ENCODE measurements around the gene EVI5L. TPM values are rescaled to one million over a fixed set of nuclear protein-coding genes. Genes with fewer than 3 reads are reported as not detected.

EVI5L gene
- total RNA-seq (1 to 10 TPM; 5.2 to 6.0 TPM), total RNA-seq (3.9 to 25.0 (median 14.5) reads per million in 172 experiments)
- 7.0 TPM for polyA plus RNA-seq (2013, experiment 1 of 2)
- polyA plus RNA-seq (2013, experiment 2 of 2): 7.3 TPM

GRCh38 chr19:7829561-7830271 lies at the start of gene EVI5L:
Gene EVI5L (plus strand): TSS chr19:7830218. CDS start chr19:7846543, 16,325 bp downstream.
- H3K4me3 Mint-ChIP-seq: peak within 1 kb of the TSS; percentile 89
- no peaks in the 10 kb centered on the region for H3K27me3 Mint-ChIP-seq
- DNase-seq: peak; percentile 99 to 100 (median 100)
- H3K36me3 Mint-ChIP-seq (ENCODE audit: low read depth): no peaks in the 10 kb centered on the region
- CTCF ChIA-PET: interaction anchor here (1.2 to 1.8 kb wide), 2 partner anchors 40 to 115 kb away, joined by 4 to 6 read pairs; no protein-coding TSS in a partner anchor
- no peaks in the 10 kb centered on the region for H3K27me3 ChIP-seq (ENCODE audit: control insufficient read depth in 1 of 2, insufficient read depth in 2 of 2, low read length in 2 of 2)
- H3K4me3 ChIP-seq (ENCODE audit: low read length): peak within 1 kb of the TSS; percentile 55
- no peaks in the 10 kb centered on the region for H3K36me3 ChIP-seq (ENCODE audit: insufficient read depth, low read length)
- intact Hi-C loops (cut with DNase I, micrococcal nuclease): loop anchor here (1.0 to 2.0 kb wide), 2 partner anchors 39 to 177 kb away; no protein-coding TSS in a partner anchor
- no peaks in the 10 kb centered on the region for H3K9me3 Mint-ChIP-seq
- peak within 1 kb of the TSS; percentile 64 for H3K27ac Mint-ChIP-seq
- H3K4me1 Mint-ChIP-seq (ENCODE audit: low read depth): peaks cover 11% of the 10 kb centered on the region
- peak within 1 kb of the TSS in 1 of 2 donors; percentile 45 for H3K27ac ChIP-seq (ENCODE audit: low read depth in 1 of 2, low read length in 2 of 2)
- no peak for TF ChIP-seq CTCF (IDR thresholded peaks at IDR 0.05)
- peaks cover 30% of the 10 kb centered on the region for H3K4me1 ChIP-seq (ENCODE audit: insufficient read depth, low read length)
- ATAC-seq (ENCODE audit: poor library complexity): peak; percentile 82
- POLR2A ChIA-PET: no interaction called here
- H3K9me3 ChIP-seq (ENCODE audit: control insufficient read depth in 1 of 2, insufficient read depth in 1 of 2, low read length in 2 of 2): no peaks in the 10 kb centered on the region

GRCh38 chr19:7781157-7781556 lies 48.9 kb upstream of the EVI5L start:
- Histone ChIP-seq H3K9me3 (ENCODE audit: control insufficient read depth in 1 of 2, insufficient read depth in 1 of 2, low read length in 2 of 2) (peaks cover 0 to 19% of the 10 kb centered on the region in 2 experiments), H3K27me3 (ENCODE audit: control insufficient read depth in 1 of 2, insufficient read depth in 2 of 2, low read length in 2 of 2) (peaks cover 0 to 11% of the 10 kb centered on the region in 2 experiments), H3K36me3 (ENCODE audit: insufficient read depth, low read length) (no peaks in the 10 kb centered on the region), H3K27ac (ENCODE audit: low read depth in 1 of 2, low read length in 2 of 2) (no peak overlapping the region), H3K4me3 (ENCODE audit: low read length) (no peak overlapping the region), H3K4me1 (ENCODE audit: insufficient read depth, low read length) (no peaks in the 10 kb centered on the region)
- intact Hi-C loops (cut with DNase I, micrococcal nuclease): no loop called here
- DNase-seq (no peak), ATAC-seq (ENCODE audit: poor library complexity) (no peak)
- ChIA-PET POLR2A (no interaction called here), CTCF (no interaction called here)
- Mint-ChIP-seq H3K9me3 (no peaks in the 10 kb centered on the region), H3K4me3 (no peak overlapping the region), H3K36me3 (ENCODE audit: low read depth) (no peaks in the 10 kb centered on the region), H3K27me3 (peaks cover 30% of the 10 kb centered on the region), H3K27ac (no peak overlapping the region), H3K4me1 (ENCODE audit: low read depth) (no peaks in the 10 kb centered on the region)
- TF ChIP-seq CTCF (IDR thresholded peaks at IDR 0.05): no peak

- no peak for TF ChIP-seq CTCF (IDR thresholded peaks at IDR 0.05)
- Histone ChIP-seq H3K4me1 (ENCODE audit: insufficient read depth, low read length) (peaks cover 12% of the 10 kb centered on the region), H3K27ac (ENCODE audit: low read depth in 1 of 2, low read length in 2 of 2) (no peak overlapping the region), H3K27me3 (ENCODE audit: control insufficient read depth in 1 of 2, insufficient read depth in 2 of 2, low read length in 2 of 2) (peaks cover 18 to 30% of the 10 kb centered on the region in 2 experiments), H3K36me3 (ENCODE audit: insufficient read depth, low read length) (no peaks in the 10 kb centered on the region), H3K9me3 (ENCODE audit: control insufficient read depth in 1 of 2, insufficient read depth in 1 of 2, low read length in 2 of 2) (peaks cover 0 to 30% of the 10 kb centered on the region in 2 experiments), H3K4me3 (ENCODE audit: low read length) (no peak overlapping the region)
- Mint-ChIP-seq H3K27me3 (peaks cover 42% of the 10 kb centered on the region), H3K9me3 (no peaks in the 10 kb centered on the region), H3K4me3 (no peak overlapping the region), H3K36me3 (ENCODE audit: low read depth) (no peaks in the 10 kb centered on the region), H3K4me1 (ENCODE audit: low read depth) (no peaks in the 10 kb centered on the region), H3K27ac (no peak overlapping the region)
- no peak for ATAC-seq (ENCODE audit: poor library complexity)
- POLR2A ChIA-PET: no interaction called here
- intact Hi-C loops (cut with DNase I, micrococcal nuclease): no loop called here
- CTCF ChIA-PET: interaction anchor here (1.0 to 1.8 kb wide), 2 partner anchors 103 to 215 kb away, joined by 3 to 5 read pairs; partner anchors contain the start of gene TRAPPC5
- DNase-seq: peak in 2 of 14 experiments; percentile 46 to 52
These were observed 46.0 kb upstream of the EVI5L start for GRCh38 chr19:7783991-7784423.
